Measurements from ENCODE around the gene SGSM2. TPM values are rescaled to one million over a fixed set of nuclear protein-coding genes. Genes with fewer than 3 reads are reported as not detected.

The SGSM2 gene
- total RNA-seq, 1 experiment from 2014 or later, result 62.0 TPM

GRCh38 chr17:2421315-2422147, 84.2 kb downstream of the SGSM2 start:
- H3F3A ChIP-seq (ENCODE audit: insufficient read depth, low read depth), result peaks cover 12% of the 10 kb centered on the region
- no peak overlapping the region for H3K27ac ChIP-seq

DNA sequence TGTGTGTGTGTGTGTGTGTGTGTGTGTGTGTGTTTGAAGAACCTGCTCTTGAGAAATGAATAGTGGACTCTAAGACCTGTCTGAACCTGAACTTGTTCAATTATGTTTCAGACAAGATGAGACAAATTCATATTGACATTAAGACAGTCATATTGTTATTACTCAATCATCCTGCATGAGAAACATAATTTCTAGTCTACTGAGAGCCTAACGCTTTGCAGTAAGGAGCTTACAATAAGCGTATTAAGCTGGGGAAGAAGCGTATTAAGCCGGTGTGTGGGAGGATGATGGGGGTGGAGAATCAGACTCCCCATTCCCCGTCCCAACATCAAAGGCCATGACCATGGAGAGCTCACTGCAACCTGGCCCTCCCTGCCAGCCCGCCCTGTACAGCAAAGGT, 86.0 kb downstream of the SGSM2 start:
- DNase-seq, result no peak
- Histone ChIP-seq H3K4me3 (no peak overlapping the region), H3K36me3 (ENCODE audit: low read depth) (no peaks in the 10 kb centered on the region; the same call in 1 of the 2 replicates), H3K4me2 (no peak overlapping the region), H3K79me2 (ENCODE audit: low read depth) (no peaks in the 10 kb centered on the region), H3K9me3 (ENCODE audit: insufficient read depth, low read depth) (no peaks in the 10 kb centered on the region), H3K9me2 (ENCODE audit: insufficient read depth) (no peaks in the 10 kb centered on the region), H3K4me1 (replicated peaks; ENCODE audit: insufficient read depth) (no peaks in the 10 kb centered on the region), H4K20me1 (ENCODE audit: insufficient read depth) (no peaks in the 10 kb centered on the region), H2AFZ (no peak overlapping the region), H3K27ac (no peak overlapping the region), H3K27me3 (ENCODE audit: insufficient read depth, low read depth) (no peaks in the 10 kb centered on the region), H3F3A (ENCODE audit: insufficient read depth, low read depth) (peaks cover 7% of the 10 kb centered on the region)
- BruUV-seq (replicated peaks), result no TSS peak
- POLR2A ChIA-PET (ENCODE audit: unreplicated experiment), result no interaction called here
- TF ChIP-seq EZH2 (IDR thresholded peaks at IDR 0.05; ENCODE audit: low read depth) (no peak), CTCF (conservative IDR thresholded peaks at IDR 0.05) (no peak)
- intact Hi-C loops (cut with micrococcal nuclease; ENCODE audit: unreplicated experiment), result no loop called here
- CTCF ChIA-PET, result no interaction called here

More at GRCh38 chr17:2421315-2422147, 84.2 kb downstream of the SGSM2 start:
- H3K27me3 ChIP-seq (ENCODE audit: insufficient read depth, low read depth), result no peaks in the 10 kb centered on the region
- H3K4me1 ChIP-seq (replicated peaks; ENCODE audit: insufficient read depth), result no peaks in the 10 kb centered on the region
- no TSS peak for BruUV-seq (replicated peaks)
- H3K4me3 ChIP-seq, result no peak overlapping the region
- H3K36me3 ChIP-seq (ENCODE audit: low read depth), result no peaks in the 10 kb centered on the region; the same call in 1 of the 2 replicates
- no peaks in the 10 kb centered on the region for H4K20me1 ChIP-seq (ENCODE audit: insufficient read depth)
- H3K4me2 ChIP-seq, result no peak overlapping the region
- ChIA-PET CTCF (no interaction called here), POLR2A (ENCODE audit: unreplicated experiment) (no interaction called here)
- H3K79me2 ChIP-seq (ENCODE audit: low read depth), result no peaks in the 10 kb centered on the region
- H3K9me3 ChIP-seq (ENCODE audit: insufficient read depth, low read depth), result no peaks in the 10 kb centered on the region
- TF ChIP-seq CTCF (conservative IDR thresholded peaks at IDR 0.05) (peak; percentile 41; the same call in 1 of the 2 replicates), EZH2 (IDR thresholded peaks at IDR 0.05; ENCODE audit: low read depth) (no peak)
- no peaks in the 10 kb centered on the region for H3K9me2 ChIP-seq (ENCODE audit: insufficient read depth)
- intact Hi-C loops (cut with micrococcal nuclease; ENCODE audit: unreplicated experiment), result no loop called here
- no peak overlapping the region for H2AFZ ChIP-seq
- peak in 1 of 2 experiments; percentile 21 for DNase-seq

DNA sequence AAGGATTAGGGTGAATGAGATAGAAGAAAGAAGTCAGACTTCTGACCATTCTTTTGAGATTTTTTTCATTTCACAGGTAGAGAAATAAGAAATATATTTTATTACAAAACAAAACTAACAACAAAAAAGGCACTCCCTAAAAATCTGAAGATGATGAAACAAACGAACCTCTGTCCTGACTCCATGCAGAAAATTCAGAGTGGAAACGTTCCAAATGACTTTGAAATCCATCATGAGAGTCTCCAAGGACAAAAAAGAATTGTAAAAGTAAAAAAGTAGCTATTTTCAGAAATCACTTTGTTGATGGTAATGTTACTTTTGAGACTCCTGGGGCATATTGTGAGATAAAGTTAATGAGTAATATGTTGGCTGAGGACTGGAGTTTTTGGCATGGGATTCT, 89.9 kb downstream of the SGSM2 start:
- H3K9me2 ChIP-seq (ENCODE audit: insufficient read depth), result no peaks in the 10 kb centered on the region
- TF ChIP-seq CTCF (conservative IDR thresholded peaks at IDR 0.05) (no peak), EZH2 (IDR thresholded peaks at IDR 0.05; ENCODE audit: low read depth) (no peak)
- no peak overlapping the region for H3K4me3 ChIP-seq
- H3K9me3 ChIP-seq (ENCODE audit: insufficient read depth, low read depth), result no peaks in the 10 kb centered on the region
- no peak for DNase-seq
- no peaks in the 10 kb centered on the region for H3K4me1 ChIP-seq (replicated peaks; ENCODE audit: insufficient read depth)
- intact Hi-C loops (cut with micrococcal nuclease; ENCODE audit: unreplicated experiment), result no loop called here
- BruUV-seq (replicated peaks), result no TSS peak
- POLR2A ChIA-PET (ENCODE audit: unreplicated experiment), result no interaction called here
- H3K79me2 ChIP-seq (ENCODE audit: low read depth), result no peaks in the 10 kb centered on the region
- H3K36me3 ChIP-seq (ENCODE audit: low read depth), result no peaks in the 10 kb centered on the region
- no peaks in the 10 kb centered on the region for H3K27me3 ChIP-seq (ENCODE audit: insufficient read depth, low read depth)
- no peak overlapping the region for H3K27ac ChIP-seq
- no peak overlapping the region for H3K4me2 ChIP-seq
- no peak overlapping the region for H2AFZ ChIP-seq
- peaks cover 7% of the 10 kb centered on the region; the same call in 1 of the 2 replicates for H3F3A ChIP-seq (ENCODE audit: insufficient read depth, low read depth)
- 0 out of 2 replicates have a peak, but pooled peaks cover 2% of the 10 kb centered on the region for H4K20me1 ChIP-seq (ENCODE audit: insufficient read depth)
- CTCF ChIA-PET, result no interaction called here
